Measurements from ENCODE around the gene FHIT. TPM values are rescaled to one million over a fixed set of nuclear protein-coding genes. Genes with fewer than 3 reads are reported as not detected.

FHIT gene
- total RNA-seq, 4 donors from 2014 or later: 5.0 to 15.3 (median 8.3) TPM

DNA sequence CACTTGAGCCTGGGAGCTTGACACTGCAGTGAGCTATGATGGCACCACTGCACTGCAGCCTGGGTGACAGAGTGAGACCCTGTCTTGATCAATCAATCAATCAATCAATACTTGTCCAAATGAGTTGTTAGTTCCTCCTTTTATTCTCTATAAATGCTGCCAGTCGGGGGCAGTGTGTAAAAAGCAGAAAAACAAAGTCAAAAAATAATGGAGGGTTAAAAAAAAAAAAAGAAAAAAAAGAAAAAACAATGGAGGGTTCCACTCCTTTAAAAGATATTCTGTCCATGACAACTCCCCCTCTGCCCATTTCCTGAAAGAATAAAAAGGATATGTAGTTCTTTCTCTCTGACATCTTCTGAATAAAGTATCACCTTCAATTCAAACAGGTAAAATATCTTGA lies 1068.6 kb downstream of the FHIT start:
- intact Hi-C loops (cut with DNase I; ENCODE audit: low total_unique reads): no loop called here
- no peak overlapping the region for H3K4me3 ChIP-seq (ENCODE audit: low read depth, poor library complexity, severe bottlenecking)
- TF ChIP-seq, protein P1, sequence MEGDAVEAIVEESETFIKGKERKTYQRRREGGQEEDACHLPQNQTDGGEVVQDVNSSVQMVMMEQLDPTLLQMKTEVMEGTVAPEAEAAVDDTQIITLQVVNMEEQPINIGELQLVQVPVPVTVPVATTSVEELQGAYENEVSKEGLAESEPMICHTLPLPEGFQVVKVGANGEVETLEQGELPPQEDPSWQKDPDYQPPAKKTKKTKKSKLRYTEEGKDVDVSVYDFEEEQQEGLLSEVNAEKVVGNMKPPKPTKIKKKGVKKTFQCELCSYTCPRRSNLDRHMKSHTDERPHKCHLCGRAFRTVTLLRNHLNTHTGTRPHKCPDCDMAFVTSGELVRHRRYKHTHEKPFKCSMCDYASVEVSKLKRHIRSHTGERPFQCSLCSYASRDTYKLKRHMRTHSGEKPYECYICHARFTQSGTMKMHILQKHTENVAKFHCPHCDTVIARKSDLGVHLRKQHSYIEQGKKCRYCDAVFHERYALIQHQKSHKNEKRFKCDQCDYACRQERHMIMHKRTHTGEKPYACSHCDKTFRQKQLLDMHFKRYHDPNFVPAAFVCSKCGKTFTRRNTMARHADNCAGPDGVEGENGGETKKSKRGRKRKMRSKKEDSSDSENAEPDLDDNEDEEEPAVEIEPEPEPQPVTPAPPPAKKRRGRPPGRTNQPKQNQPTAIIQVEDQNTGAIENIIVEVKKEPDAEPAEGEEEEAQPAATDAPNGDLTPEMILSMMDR (IDR thresholded peaks at IDR 0.05): no peak
- TF ChIP-seq POLR2A (IDR thresholded peaks at IDR 0.05): no peak
- 65 to 92% methylated on average over 1 of the region's 1 CpG for WGBS, 2 donors
- DNase-seq (ENCODE audit: low spot score in 2 of 2): no peak

DNA sequence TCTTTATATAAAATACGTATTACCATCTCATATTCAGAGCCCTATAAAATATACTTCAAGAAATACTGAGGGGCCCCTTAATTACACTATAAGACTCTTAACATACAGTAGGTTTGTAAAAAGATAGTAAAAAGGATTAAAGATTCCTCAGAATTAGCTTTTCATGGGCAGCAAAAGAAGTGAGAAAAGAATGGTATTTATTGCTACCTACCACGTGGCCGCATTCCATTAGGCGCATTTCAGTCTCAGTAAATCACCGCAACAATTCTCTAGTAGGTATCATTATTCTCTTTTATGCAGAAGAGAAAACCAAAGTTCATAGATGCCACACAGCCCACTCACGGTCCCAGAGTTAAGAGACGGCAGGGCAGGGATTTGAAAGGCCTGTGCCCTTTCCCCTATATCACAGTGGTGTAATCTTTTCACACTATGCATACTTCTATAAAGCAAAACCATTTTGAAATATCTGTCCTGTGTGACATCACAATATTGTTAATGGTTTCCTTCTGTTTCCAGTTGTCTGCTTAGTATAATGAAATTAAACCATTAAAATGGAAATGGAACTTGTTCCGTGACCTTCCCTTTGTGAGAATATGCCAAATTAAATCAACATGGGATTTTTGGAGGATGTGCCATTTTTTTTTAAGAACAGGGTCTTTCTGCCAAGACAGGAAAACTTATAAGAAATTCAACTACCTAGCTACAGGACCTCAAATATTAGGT lies 1072.2 kb downstream of the FHIT start:
- no peak overlapping the region for H3K4me3 ChIP-seq (ENCODE audit: low read depth, poor library complexity, severe bottlenecking)
- TF ChIP-seq, protein P1 (IDR thresholded peaks at IDR 0.05): no peak
- no peak for TF ChIP-seq POLR2A (IDR thresholded peaks at IDR 0.05)
- DNase-seq (ENCODE audit: low spot score in 2 of 2): no peak
- 75 to 83% methylated on average over 8 of the region's 8 CpGs for WGBS, 2 donors
- intact Hi-C loops (cut with DNase I; ENCODE audit: low total_unique reads): no loop called here

GRCh38 chr3:60177726-60178125 lies 1073.5 kb downstream of the FHIT start:
- intact Hi-C loops (cut with DNase I; ENCODE audit: low total_unique reads): no loop called here
- TF ChIP-seq, protein P1 (IDR thresholded peaks at IDR 0.05): no peak
- no peak for TF ChIP-seq POLR2A (IDR thresholded peaks at IDR 0.05)
- WGBS, 2 donors: 79 to 87% methylated on average over 2 of the region's 2 CpGs

GRCh38 chr3:60176614-60177013 lies 1074.6 kb downstream of the FHIT start:
- TF ChIP-seq, protein P1 (IDR thresholded peaks at IDR 0.05): no peak
- no peak for TF ChIP-seq POLR2A (IDR thresholded peaks at IDR 0.05)
- intact Hi-C loops (cut with DNase I; ENCODE audit: low total_unique reads): no loop called here
- no peak overlapping the region for H3K4me3 ChIP-seq (ENCODE audit: low read depth, poor library complexity, severe bottlenecking)
- no peak for DNase-seq (ENCODE audit: low spot score in 2 of 2)
- 59% methylated on average over 6 of the region's 6 CpGs for WGBS, 2 donors

More at GRCh38 chr3:60177726-60178125, 1073.5 kb downstream of the FHIT start:
- no peak overlapping the region for H3K4me3 ChIP-seq (ENCODE audit: low read depth, poor library complexity, severe bottlenecking)
- DNase-seq (ENCODE audit: low spot score in 2 of 2): no peak

DNA sequence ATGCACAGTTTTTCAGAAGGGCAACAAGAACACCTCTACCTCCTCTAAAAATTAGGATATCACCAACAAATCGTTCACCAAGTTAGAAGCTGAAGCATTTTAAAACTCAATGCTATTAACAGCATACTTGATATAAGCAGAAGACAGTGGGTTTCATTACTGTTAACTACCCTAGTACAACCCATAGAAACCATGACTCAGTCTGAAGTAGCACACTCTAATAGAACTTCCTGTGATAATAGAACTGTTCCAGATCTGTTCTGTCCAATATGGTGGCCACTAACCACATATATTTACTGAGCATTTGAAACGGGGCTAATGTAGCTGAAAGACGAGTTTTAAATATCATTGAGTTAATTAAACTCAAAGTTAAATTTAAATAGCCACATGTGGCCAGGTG lies 1075.6 kb downstream of the FHIT start:
- 87 to 92% methylated on average over 3 of the region's 3 CpGs for whole genome bisulfite sequencing, 2 donors
- no peak overlapping the region for H3K4me3 ChIP-seq (ENCODE audit: low read depth, poor library complexity, severe bottlenecking)
- no peak for TF ChIP-seq POLR2A (IDR thresholded peaks at IDR 0.05)
- TF ChIP-seq, protein P1 (IDR thresholded peaks at IDR 0.05): no peak
- DNase-seq (ENCODE audit: low spot score in 2 of 2): no peak
- intact Hi-C loops (cut with DNase I; ENCODE audit: low total_unique reads): no loop called here

- no peak for TF ChIP-seq POLR2A (IDR thresholded peaks at IDR 0.05)
- TF ChIP-seq, protein P1 (IDR thresholded peaks at IDR 0.05): no peak
- H3K4me3 ChIP-seq (ENCODE audit: low read depth, poor library complexity, severe bottlenecking): no peak overlapping the region
- 86 to 91% methylated on average over 5 of the region's 5 CpGs for WGBS, 2 donors
- no peak for DNase-seq (ENCODE audit: low spot score in 2 of 2)
- intact Hi-C loops (cut with DNase I; ENCODE audit: low total_unique reads): no loop called here
Observed at GRCh38 chr3:60169755-60170154, 1081.5 kb downstream of the FHIT start.
